GM23248 (cell line): ENCODE data around the gene COX19.

Experiments
- EZH2 ChIP-seq: fragments of 200-600 bp; sonication (generic); IDR thresholded peaks from 2 replicates; pipeline ENCODE4 v1.6.1; 2018; ENCODE audit warnings: antibody characterized with exemption, mild to moderate bottlenecking; ENCODE audit not compliant: insufficient read depth, poor library complexity, severe bottlenecking
- EZH2phosphoT487 ChIP-seq: fragments of 200-600 bp; sonication (generic); IDR thresholded peaks from 2 replicates; pipeline ENCODE4 v1.6.1; 2018; ENCODE audit warnings: antibody characterized with exemption, moderate library complexity, mild to moderate bottlenecking, low read depth; ENCODE audit not compliant: insufficient read depth

DNA sequence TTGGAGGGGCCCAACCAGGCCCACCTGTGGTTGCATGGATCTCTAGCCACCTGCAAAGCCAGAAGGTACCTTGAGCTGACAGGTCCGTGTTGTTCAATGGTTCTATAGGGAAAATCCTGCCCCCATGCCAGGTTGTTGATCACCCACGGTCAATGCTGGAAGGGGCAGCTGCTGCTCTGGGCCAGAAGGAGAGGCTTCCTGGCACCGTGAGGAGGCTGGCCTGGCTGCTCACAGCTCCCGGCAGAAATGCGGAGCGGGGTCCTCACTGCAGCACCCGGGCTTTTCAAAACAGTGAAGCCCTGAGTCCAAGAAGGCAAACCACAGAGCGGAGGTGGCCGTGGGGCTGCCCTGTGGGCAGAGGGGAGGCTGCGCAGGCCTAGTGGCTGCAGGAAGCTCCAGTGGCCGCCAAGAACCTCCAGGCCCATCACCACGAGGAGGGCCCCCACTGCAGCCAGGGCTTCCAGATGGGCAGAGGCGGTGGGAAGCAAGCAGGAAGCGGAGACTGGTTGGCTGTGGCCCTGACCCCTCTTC is 44.0 kb upstream of the COX19 start:
- no peak for TF ChIP-seq EZH2
- TF ChIP-seq EZH2phosphoT487 = no peak
